Hepatocyte (in vitro differentiated cells): Measurements from ENCODE around the gene PIP4P1.

ENCODE experiments used
- EZH2 ChIP-seq: fragments of 200-600 bp; sonication (generic); IDR thresholded peaks from 2 replicates; pipeline ENCODE4 v1.6.1; 2016; ENCODE audit warnings: antibody characterized with exemption, mild to moderate bottlenecking, borderline replicate concordance
- TF ChIP-seq, protein P1 (sequence below): fragments of 200-600 bp; sonication (generic); IDR thresholded peaks from 2 replicates; pipeline ENCODE4 v1.5.1; 2016; ENCODE audit warnings: antibody characterized with exemption, mild to moderate bottlenecking; ENCODE audit not compliant: poor library complexity

DNA sequence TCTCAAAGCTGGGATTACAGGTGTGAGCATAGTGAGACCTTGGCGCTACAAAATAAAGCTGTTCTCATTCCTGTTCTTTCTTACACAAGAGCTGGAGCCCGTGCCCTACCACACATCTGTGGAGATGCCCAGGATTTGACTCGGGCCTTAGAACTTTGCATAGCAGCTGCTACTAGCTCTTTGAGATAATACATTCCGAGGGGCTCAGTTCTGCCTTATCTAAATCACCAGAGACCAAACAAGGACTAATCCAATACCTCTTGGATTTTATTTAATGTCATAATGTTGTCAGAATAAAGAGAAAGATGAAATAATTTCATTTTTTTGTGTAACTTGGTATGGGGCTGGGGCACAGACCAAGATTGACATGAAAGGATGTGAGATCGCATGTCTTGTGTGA, 15.5 kb upstream of the PIP4P1 start:
- TF ChIP-seq, protein P1, sequence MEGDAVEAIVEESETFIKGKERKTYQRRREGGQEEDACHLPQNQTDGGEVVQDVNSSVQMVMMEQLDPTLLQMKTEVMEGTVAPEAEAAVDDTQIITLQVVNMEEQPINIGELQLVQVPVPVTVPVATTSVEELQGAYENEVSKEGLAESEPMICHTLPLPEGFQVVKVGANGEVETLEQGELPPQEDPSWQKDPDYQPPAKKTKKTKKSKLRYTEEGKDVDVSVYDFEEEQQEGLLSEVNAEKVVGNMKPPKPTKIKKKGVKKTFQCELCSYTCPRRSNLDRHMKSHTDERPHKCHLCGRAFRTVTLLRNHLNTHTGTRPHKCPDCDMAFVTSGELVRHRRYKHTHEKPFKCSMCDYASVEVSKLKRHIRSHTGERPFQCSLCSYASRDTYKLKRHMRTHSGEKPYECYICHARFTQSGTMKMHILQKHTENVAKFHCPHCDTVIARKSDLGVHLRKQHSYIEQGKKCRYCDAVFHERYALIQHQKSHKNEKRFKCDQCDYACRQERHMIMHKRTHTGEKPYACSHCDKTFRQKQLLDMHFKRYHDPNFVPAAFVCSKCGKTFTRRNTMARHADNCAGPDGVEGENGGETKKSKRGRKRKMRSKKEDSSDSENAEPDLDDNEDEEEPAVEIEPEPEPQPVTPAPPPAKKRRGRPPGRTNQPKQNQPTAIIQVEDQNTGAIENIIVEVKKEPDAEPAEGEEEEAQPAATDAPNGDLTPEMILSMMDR, result no peak
- TF ChIP-seq EZH2, result no peak
